Loucy (cell line): ENCODE results near the gene TMEM139.

Experiments used
- CTCF ChIP-seq: fragments of 200-600 bp; sonication (generic); conservative IDR thresholded peaks from 2 replicates; pipeline ENCODE4 v1.5.1; 2014; ENCODE audit warnings: mild to moderate bottlenecking, antibody characterized with exemption, low read length
- EZH2phosphoT487 ChIP-seq: fragments of 200-600 bp; IDR thresholded peaks from 2 replicates; pipeline ENCODE4 v1.6.1; 2018; ENCODE audit warnings: antibody characterized with exemption, mild to moderate bottlenecking, moderate library complexity, borderline replicate concordance

- TF ChIP-seq CTCF (peak; percentile 92), EZH2phosphoT487 (no peak)
Measured at GRCh38 chr7:143305423-143306070, 20.8 kb downstream of the TMEM139 start.
